ENCODE data around the gene CRAT. TPM values are rescaled to one million over a fixed set of nuclear protein-coding genes. Genes with fewer than 3 reads are reported as not detected.

The CRAT gene
- total RNA-seq, 2 experiments from 2014 or later: 16.0 to 16.4 TPM

GRCh38 chr9:129078691-129079503 is 31.7 kb downstream of the CRAT start:
- CTCF ChIA-PET: interaction anchor here (0.9 kb wide), 1 partner anchor 60 kb away, joined by 3 read pairs; no protein-coding TSS in a partner anchor
- intact Hi-C loops (cut with micrococcal nuclease): no loop called here
- Mint-ChIP-seq H3K9me3 (no peaks in the 10 kb centered on the region), H3K4me3 (peak overlapping the region; percentile 7), H3K36me3 (no peaks in the 10 kb centered on the region), H3K27ac (no peak overlapping the region), H3K4me1 (ENCODE audit: low read depth) (peaks cover 17% of the 10 kb centered on the region), H3K27me3 (no peaks in the 10 kb centered on the region)
- POLR2A ChIA-PET: no interaction called here
- DNase-seq: no peak

- CTCF ChIA-PET: no interaction called here
- H3K4me3 Mint-ChIP-seq: no peak overlapping the region
- H3K9me3 Mint-ChIP-seq: no peaks in the 10 kb centered on the region
- H3K27ac Mint-ChIP-seq: no peak overlapping the region
- H3K36me3 Mint-ChIP-seq: no peaks in the 10 kb centered on the region
- H3K4me1 Mint-ChIP-seq (ENCODE audit: low read depth): peaks cover 17% of the 10 kb centered on the region
- intact Hi-C loops (cut with micrococcal nuclease): no loop called here
- no peak for DNase-seq
- H3K27me3 Mint-ChIP-seq: no peaks in the 10 kb centered on the region
- POLR2A ChIA-PET: no interaction called here
Observed at GRCh38 chr9:129077236-129077635, 33.4 kb downstream of the CRAT start.

DNA sequence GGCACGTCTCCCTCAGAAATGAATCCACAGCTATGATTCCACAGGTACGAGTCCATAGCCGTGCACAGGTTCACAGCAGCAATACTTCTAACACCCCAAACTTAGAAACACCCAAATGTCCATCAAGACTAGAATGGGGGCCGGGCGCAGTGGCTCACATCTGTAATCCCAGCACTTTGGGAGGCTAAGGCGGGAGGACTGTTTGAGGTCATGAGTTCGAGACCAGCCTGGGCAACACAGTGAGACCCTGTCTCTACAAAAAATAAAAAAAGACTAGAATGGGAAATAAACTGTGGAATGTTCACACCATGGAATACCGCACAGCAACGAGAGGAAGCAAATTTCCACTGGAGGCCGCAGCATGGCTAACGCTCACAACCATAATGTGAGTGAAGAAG is 34.0 kb downstream of the CRAT start:
- intact Hi-C loops (cut with micrococcal nuclease): no loop called here
- CTCF ChIA-PET: interaction anchor here (0.6 kb wide), 1 partner anchor 822 kb away, joined by 3 read pairs; no protein-coding TSS in a partner anchor
- DNase-seq: no peak
- Mint-ChIP-seq H3K4me1 (ENCODE audit: low read depth) (peaks cover 11% of the 10 kb centered on the region), H3K36me3 (no peaks in the 10 kb centered on the region), H3K27me3 (no peaks in the 10 kb centered on the region), H3K9me3 (no peaks in the 10 kb centered on the region), H3K27ac (no peak overlapping the region), H3K4me3 (no peak overlapping the region)
- POLR2A ChIA-PET: no interaction called here

GRCh38 chr9:129075996-129076639 is 34.5 kb downstream of the CRAT start:
- ChIA-PET POLR2A (no interaction called here), CTCF (interaction anchor here (0.6 kb wide), 1 partner anchor 821 kb away, joined by 3 read pairs; no protein-coding TSS in a partner anchor)
- H3K4me3 Mint-ChIP-seq: no peak overlapping the region
- H3K9me3 Mint-ChIP-seq: no peaks in the 10 kb centered on the region
- intact Hi-C loops (cut with micrococcal nuclease): no loop called here
- no peaks in the 10 kb centered on the region for H3K36me3 Mint-ChIP-seq
- no peak for DNase-seq
- no peak overlapping the region for H3K27ac Mint-ChIP-seq
- H3K27me3 Mint-ChIP-seq: no peaks in the 10 kb centered on the region
- peaks cover 11% of the 10 kb centered on the region for H3K4me1 Mint-ChIP-seq (ENCODE audit: low read depth)

- H3K27ac Mint-ChIP-seq: no peak overlapping the region
- H3K9me3 Mint-ChIP-seq: no peaks in the 10 kb centered on the region
- peaks cover 7% of the 10 kb centered on the region for H3K4me1 Mint-ChIP-seq (ENCODE audit: low read depth)
- CTCF ChIA-PET: no interaction called here
- DNase-seq: no peak
- no peaks in the 10 kb centered on the region for H3K27me3 Mint-ChIP-seq
- POLR2A ChIA-PET: no interaction called here
- no peaks in the 10 kb centered on the region for H3K36me3 Mint-ChIP-seq
- no peak overlapping the region for H3K4me3 Mint-ChIP-seq
- intact Hi-C loops (cut with micrococcal nuclease): no loop called here
Observed at GRCh38 chr9:129074106-129074505, 36.5 kb downstream of the CRAT start.

DNA sequence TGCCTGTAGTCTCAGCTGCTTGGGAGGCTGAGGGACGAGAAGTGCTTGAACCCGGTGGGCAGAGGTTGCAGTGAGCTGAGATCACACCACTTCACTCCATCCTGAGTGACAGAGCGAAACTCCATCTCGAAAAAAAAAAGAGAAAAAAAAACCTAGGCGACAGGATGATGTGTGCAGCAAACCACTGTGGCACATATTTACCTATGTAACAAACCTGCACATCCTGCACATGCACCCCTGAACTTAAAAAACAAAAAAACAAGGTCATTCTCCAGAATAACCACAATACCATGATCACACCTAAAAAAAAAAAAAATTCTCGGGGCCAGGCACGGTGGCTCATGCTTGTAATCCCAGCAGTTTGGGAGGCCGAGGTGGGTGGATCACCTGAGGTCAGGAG is 37.2 kb downstream of the CRAT start:
- Mint-ChIP-seq H3K27me3 (no peaks in the 10 kb centered on the region), H3K27ac (no peak overlapping the region), H3K4me3 (no peak overlapping the region), H3K36me3 (no peaks in the 10 kb centered on the region), H3K4me1 (ENCODE audit: low read depth) (peaks cover 13% of the 10 kb centered on the region), H3K9me3 (no peaks in the 10 kb centered on the region)
- POLR2A ChIA-PET: interaction anchor here (0.6 kb wide), 1 partner anchor 29 kb away, joined by 3 read pairs; no protein-coding TSS in a partner anchor
- intact Hi-C loops (cut with micrococcal nuclease): no loop called here
- DNase-seq: no peak
- CTCF ChIA-PET: no interaction called here

- Mint-ChIP-seq H3K27me3 (no peaks in the 10 kb centered on the region), H3K4me3 (no peak overlapping the region), H3K9me3 (no peaks in the 10 kb centered on the region), H3K4me1 (ENCODE audit: low read depth) (peaks cover 14% of the 10 kb centered on the region), H3K36me3 (no peaks in the 10 kb centered on the region), H3K27ac (peak overlapping the region; percentile 33)
- CTCF ChIA-PET: no interaction called here
- DNase-seq: no peak
- intact Hi-C loops (cut with micrococcal nuclease): no loop called here
- POLR2A ChIA-PET: no interaction called here
Observed at GRCh38 chr9:129072171-129072570, 38.4 kb downstream of the CRAT start.

- ChIA-PET POLR2A (no interaction called here), CTCF (no interaction called here)
- Mint-ChIP-seq H3K27me3 (no peaks in the 10 kb centered on the region), H3K36me3 (no peaks in the 10 kb centered on the region), H3K4me1 (ENCODE audit: low read depth) (peaks cover 14% of the 10 kb centered on the region), H3K4me3 (no peak overlapping the region), H3K27ac (peak overlapping the region; percentile 33), H3K9me3 (no peaks in the 10 kb centered on the region)
- DNase-seq: peak; percentile 21
- intact Hi-C loops (cut with micrococcal nuclease): no loop called here
Observed at GRCh38 chr9:129071526-129072126, 39.0 kb downstream of the CRAT start.

DNA sequence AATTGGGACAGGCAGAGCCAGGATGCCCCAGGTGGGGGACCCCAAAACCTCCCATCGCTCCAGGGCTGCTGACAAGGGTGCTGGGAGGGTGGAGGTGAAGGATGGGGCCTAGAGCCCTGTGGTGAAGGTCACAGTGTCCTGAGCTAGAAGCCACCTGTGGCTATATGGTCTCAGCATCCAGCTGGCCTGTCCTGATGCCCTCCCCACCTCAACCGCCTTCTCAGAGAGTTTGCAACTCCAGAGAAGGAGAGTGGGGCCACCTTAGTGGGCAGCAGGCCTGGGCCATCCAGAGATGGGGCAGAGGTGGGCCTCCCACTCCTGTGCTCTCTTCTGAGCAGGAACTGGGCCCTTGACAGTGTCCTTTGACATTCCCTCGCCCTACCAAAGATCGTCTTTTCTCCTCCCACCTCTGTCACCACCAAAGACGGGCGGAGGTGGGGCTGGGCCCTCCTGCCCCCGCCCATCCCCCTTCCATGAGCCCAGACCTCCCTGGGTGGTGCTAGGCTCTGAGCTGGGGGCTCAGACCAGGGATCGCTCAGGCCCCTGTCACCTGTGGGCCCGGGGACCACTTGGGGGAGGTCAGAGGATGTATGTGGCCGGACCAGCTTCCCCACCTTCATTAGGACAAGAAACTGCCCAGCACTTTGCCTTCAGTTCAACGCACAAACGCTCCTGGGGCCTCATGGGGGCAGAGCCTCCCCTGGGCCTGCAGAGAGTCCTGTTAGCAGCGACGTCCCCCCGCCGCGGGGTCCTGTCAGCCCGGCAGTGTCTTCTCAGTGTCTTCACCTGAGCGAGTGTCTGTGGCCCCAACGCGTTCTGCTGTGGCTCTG is 39.7 kb downstream of the CRAT start:
- DNase-seq: no peak
- Mint-ChIP-seq H3K4me3 (no peak overlapping the region), H3K4me1 (ENCODE audit: low read depth) (peaks cover 14% of the 10 kb centered on the region), H3K36me3 (no peaks in the 10 kb centered on the region), H3K27me3 (no peaks in the 10 kb centered on the region), H3K9me3 (no peaks in the 10 kb centered on the region), H3K27ac (no peak overlapping the region)
- intact Hi-C loops (cut with micrococcal nuclease): no loop called here
- POLR2A ChIA-PET: no interaction called here
- CTCF ChIA-PET: interaction anchor here (0.6 kb wide), 1 partner anchor 251 kb away, joined by 3 read pairs; no protein-coding TSS in a partner anchor

- Mint-ChIP-seq H3K27me3 (no peaks in the 10 kb centered on the region), H3K36me3 (no peaks in the 10 kb centered on the region), H3K4me3 (no peak overlapping the region), H3K27ac (no peak overlapping the region), H3K9me3 (no peaks in the 10 kb centered on the region), H3K4me1 (ENCODE audit: low read depth) (peaks cover 14% of the 10 kb centered on the region)
- intact Hi-C loops (cut with micrococcal nuclease): no loop called here
- no peak for DNase-seq
- ChIA-PET POLR2A (no interaction called here), CTCF (interaction anchor here (0.6 kb wide), 1 partner anchor 250 kb away, joined by 3 read pairs; no protein-coding TSS in a partner anchor)
Observed at GRCh38 chr9:129069862-129070641, 40.5 kb downstream of the CRAT start.

DNA sequence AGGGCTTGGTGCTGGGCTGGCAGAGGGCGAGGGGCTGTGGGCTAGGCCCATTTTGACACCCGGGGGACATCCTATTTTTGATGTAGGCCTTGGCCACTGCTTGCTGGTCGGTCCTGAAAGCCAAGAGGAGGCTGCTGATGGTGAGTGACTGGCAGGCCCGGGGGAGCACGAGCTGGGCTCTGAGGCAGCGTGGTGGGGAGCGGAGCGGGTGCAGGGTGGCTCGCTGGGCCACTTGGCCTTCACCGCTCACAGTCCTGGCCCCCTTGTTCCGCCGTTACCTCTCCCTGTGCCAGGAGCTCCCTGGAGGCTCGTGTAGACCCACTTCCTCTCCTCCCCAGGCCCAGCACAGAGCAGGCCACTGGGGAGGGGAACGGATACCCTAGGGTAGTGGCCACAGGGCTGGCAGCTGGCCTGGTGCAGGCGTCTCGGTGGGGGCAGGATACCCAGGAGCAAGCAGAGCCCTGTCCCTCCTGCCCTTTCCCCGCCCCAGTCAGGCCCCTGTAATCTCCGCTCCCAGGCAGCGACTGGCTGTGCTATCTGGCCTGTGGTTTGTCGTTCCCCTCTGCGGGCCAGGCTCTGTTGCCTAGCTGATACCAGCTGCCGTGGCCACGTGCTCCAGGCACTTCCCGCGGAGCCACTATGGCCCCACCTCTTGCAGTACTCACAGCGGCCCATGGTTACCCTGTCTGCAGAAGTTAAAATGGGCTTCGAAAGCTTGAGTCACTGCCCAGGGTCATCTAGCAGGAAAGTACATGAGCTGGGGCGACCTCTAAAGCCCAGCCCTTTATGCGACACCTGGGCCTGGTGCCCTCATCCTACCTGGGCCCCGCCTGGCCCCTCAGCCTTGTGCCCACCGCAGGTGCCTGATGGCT is 41.4 kb downstream of the CRAT start:
- POLR2A ChIA-PET: interaction anchor here (0.5 kb wide), 1 partner anchor 597 kb away, joined by 3 read pairs; no protein-coding TSS in a partner anchor
- H3K4me1 Mint-ChIP-seq (ENCODE audit: low read depth): peaks cover 14% of the 10 kb centered on the region
- intact Hi-C loops (cut with micrococcal nuclease): no loop called here
- H3K27ac Mint-ChIP-seq: peak overlapping the region; percentile 62
- H3K4me3 Mint-ChIP-seq: no peak overlapping the region
- DNase-seq: peak; percentile 58
- CTCF ChIA-PET: no interaction called here
- H3K9me3 Mint-ChIP-seq: no peaks in the 10 kb centered on the region
- no peaks in the 10 kb centered on the region for H3K27me3 Mint-ChIP-seq
- peaks cover 2% of the 10 kb centered on the region for H3K36me3 Mint-ChIP-seq

Measured in activated CD4-positive, alpha-beta memory T cell treated with anti-CD3 and anti-CD28 coated beads for 36 hours (primary cell).